ENCODE results near the gene NFATC1.

The NFATC1 gene

DNA sequence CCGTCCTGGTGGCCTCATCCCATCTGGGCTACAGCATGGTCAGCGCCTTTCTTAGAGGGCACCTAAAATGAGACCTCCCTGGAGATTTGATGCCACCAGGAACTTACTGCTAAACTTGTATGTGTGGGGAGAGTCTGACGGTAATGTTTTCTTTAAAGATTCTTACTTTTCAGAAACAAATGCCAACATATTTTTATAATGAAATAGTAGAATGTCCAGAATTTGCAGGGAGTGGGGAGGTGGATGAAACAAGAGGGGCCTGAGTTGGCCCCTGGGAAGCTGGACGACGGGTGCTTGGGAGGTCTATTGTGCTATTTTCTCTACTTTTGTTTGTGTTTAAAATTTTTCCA, 165.1 kb downstream of the NFATC1 start:
- DNase-seq, result no peak

DNA sequence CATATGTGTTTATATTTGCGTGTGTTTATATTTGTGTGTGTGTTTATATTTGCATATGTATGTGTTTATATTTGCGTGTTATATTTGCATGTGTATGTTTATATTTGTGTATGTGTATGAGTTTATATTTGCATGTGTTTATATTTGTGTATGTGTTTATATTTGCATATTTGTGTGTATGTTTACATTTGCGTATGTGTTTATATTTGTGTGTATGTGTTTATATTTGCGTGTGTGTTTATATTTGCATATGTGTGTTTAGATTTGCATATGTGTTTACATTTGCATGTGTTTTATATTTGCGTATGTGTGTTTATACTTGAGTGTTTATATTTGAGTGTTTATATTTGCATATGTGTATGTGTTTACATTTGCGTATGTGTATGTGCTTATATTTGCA, 168.2 kb downstream of the NFATC1 start:
- DNase-seq, result no peak

DNA sequence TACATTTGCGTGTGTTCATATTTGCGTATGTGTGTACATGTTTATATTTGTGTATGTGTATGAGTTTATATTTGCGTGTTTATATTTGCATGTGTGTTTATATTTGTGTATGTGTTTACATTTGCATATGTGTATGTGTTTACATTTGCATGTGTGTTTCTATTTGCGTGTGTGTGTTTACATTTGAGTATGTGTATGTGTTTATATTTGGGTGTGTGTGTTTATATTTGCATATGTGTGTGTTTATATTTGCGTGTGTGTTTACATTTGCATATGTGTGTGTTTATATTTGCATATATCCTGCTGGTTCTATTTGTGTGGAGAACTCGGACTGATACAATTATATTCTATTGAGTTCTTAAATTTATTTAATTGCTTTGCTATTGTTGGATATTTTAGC, 168.7 kb downstream of the NFATC1 start:
- no peak for DNase-seq

DNA sequence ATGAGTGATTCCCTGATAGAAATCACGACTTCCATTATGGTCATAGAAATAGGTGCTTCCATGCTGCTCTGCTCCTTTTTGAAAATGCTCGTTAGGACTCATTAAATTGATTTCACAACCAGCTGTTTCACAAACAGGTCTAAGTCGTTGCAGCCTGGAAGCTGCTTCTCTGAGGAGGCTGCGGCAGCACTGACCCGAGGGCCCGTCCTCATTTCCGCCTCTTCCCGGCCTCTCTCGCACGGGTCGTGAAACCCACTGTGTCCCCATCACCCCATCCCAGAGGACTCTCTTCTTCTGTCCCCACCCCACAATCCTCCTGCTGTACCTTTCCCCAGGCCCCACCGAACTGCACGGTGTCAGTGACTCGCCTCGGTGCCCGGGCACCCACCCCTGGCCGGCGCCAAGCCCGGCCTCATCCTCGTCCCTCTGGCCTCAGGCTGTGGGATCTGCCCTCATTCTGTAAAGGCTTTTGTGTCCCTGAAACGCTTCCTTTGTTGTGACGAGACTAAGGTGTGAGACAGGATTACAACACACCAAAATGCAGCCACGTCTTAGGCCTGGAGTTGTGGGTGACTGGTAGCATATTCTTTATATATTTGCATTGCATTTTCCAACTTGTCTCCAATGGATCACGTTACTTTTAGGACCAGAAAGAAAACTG, 171.2 kb downstream of the NFATC1 start:
- DNase-seq, result no peak

DNA sequence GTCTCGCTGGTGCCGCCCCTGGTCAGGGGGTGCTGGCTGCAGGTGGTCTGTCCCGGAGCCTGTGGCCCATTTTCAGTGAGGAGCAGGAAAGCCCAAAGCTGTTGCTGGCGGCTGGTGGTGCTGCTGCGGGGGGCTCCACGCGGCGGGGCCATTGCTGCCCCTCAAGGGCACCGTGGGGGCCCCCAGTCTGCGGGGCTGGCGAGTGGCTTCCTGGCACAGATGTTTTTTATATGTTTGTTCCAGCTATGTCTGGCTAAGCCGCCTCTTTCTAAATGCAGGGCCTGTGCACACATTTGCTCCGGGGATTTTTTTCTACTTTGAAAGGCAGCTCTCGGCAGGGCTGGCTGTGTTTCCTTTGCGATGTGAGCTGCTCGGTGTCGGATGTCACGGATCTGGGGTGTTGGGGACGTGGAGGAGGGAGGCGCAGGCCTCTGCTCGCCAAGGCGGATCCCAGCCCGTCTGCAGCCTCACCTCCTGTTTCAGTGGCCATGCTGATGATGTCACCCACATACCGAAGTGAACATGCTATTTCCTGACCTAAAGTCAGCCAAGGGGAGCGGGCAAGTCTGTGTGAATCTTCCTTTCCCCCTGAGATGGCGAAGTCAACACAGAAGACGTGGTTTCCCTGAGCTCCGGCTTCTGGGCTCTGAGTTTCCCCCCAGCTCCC, 171.9 kb downstream of the NFATC1 start:
- DNase-seq, result no peak

DNA sequence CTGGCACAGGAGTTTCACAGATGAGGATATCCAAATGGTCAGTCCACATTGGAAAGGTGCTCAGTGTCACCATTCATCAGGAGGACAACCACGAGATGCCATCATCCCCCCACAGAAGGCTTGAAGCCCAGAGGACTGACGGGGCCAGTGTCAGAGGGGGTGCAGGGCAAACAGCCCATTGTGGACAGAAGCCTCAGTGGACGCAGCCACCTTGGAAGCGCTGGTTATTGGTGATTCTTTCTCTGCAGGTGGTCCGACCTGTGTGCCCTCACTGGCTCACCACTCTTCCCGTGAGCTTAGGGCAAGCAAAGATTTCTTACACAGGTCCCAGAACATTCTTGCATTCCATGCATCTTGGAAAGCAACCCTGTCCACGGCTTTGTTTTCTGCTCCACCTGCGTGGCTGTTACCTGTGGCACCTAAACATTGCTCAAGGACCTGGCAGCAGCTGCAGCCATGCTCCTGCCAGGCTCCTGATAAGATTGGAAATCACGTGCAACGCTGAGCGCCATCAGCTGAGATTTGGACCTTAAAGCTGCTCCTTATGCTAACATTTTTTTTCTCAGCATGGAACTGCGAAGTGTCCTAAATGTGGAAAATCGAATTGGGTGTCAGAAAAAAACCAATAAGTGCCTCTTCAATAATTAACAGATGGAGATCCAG, 172.9 kb downstream of the NFATC1 start:
- no peak for DNase-seq

DNA sequence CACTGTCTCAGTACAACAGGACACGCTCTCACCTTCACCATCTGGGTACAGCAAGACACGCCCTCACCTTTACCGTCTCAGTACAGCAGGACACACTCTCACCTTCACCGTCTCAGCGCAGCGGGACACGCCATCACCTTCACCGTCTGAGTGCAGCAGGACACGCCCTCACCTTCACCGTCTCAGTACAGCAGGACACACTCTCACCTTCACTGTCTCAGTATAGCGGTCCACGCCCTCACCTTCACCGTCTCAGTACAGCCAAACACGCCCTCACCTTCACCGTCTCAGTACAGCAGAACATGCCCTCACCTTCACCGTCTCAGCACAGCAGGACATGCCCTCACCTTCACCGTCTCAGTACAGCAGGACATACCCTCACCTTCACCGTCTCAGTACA, 174.0 kb downstream of the NFATC1 start:
- DNase-seq, result no peak

DNA sequence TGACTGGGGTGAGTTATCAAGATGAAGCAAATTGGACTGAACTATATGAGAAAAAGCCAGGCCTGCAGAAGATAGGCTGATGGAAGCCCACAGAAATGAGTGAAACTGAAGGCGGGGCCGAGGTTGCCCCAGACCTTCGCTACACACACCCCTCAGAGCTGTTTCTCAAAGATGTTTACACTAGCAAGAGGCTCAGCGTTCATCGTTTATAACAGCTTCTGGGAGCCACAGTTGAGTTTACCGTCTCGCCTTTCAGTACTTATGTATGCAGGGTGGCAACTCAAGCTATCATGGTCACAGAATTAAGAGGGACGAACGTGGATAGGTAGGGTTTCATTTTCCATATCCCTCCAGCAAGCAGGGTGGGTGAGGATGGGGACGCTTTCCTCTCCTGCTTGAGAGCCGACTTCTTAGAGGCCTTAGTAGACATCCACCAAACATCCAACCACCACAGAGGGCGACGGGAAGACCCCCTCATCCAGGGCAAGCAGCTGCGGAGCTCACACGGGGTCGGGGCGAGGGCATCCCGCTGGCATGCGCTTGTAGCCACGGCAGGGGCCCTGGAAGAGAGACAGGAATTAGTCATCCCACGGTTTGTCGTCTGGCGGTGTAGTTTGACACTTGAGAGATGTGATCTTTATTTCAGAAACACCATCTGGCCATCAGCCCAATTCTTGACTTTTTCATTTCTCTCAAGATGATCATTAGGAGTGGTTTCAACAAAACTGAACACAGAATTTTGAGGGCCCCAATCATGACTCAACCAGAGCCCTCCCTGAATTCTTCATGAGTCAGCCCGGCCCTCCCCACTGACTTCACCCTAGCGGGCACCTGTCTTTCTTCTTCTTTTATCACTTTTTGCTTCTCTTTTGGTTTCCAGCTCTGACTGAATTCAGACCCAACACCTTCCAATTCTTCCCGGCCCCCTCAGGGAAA, 174.8 kb downstream of the NFATC1 start:
- no peak for DNase-seq

DNA sequence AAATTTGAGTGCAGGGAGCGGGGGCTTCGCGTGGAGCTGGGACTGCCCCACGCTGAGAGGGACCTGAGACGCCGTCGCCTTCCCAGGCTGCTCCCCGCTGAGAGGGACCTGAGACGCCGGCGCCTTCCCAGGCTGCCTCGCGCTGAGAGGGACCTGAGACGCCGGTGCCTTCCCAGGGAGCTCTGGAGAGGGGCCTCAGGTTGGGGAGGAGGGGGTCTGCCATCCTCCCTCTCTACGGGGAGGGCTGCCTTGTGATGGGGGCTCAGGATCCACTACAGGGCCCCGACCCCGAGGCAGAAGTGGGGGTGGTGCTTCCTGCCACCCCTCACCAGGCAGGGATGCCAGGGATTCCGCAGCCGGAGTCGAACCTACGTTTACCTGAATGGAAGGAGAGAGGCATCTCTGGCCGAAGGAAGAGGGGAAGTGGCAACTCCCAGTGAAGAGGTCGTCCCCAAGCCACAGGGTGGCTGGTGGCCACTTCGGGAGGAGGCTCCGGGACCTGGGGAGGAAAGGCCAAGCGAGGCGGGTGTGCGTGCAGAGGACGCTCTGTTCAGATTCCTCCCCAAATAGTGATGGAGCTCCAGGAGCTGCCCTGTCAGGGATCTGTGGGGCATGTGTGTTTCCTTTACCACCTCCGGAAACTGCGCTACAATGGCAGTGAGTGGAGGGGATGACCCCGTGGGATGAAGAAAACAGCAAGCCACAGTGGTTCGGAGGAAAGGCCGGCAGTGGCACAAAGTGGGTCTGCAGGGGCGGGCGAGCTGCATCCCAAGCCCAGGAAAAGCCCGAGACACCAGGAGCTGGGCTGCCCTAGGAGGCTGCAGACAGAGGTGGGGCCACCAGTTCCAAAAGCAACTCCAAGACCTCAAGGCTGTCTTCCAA, 175.7 kb downstream of the NFATC1 start:
- DNase-seq, result no peak

DNA sequence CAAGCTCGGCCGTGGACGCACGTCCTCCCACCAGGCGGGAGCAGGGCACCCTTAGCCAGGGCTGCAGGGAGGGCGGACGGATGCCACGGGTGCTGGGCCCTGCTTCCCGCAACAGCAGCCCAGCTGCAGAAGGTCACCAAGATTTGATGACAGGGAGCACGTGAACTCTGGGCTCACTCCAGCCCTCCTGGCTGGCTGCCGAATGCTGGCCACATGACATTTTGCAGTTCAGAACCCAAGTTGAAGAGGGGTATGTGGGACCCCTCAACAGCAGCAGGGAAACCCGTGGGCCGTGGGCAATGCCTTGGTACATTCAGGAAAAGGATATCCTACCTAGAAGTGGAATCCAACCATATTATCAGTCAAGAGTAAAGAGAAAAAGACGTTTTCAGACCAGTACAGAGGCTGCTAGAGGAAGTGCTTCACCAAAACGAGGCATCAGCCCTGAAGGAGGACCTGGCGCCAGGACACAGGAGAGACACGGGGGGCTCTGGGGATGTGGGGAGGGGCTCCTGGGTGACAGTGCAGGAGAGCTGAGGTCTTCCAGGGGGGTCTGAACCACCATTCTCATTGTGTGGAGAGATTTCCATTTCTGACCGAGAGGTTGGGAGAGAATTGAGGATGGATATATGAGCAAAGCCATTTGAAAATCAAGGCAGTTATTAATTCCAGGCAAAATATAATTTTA, 176.5 kb downstream of the NFATC1 start:
- DNase-seq, result no peak

DNA sequence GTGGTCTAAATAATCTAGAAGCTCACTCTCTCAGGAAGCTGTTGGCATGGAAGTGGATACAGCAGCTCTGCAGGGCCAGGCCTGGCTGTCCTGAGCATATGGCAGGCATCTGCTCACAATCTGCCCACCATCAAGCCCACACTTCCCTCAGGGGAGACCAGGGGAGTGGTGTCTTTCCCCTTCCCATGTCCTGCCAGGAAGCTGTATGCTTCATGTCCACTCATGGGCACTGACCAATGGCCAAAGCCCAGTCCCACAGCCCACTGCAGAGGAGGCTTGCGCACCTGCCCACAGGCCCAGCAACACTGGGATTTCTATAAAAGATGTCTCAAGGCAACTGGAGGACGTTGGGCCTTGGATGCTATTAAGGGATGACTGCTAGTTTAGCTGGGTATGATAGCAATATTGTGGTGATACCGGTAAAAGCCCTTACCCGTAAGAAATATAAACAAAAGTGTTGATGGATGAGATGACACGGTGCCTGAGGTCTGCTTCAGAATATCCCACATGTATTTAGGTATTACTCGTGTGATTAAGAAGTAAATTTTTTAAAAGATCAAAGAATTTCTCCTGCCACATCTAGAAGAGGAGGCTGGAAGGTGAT, 177.2 kb downstream of the NFATC1 start:
- no peak for DNase-seq

DNA sequence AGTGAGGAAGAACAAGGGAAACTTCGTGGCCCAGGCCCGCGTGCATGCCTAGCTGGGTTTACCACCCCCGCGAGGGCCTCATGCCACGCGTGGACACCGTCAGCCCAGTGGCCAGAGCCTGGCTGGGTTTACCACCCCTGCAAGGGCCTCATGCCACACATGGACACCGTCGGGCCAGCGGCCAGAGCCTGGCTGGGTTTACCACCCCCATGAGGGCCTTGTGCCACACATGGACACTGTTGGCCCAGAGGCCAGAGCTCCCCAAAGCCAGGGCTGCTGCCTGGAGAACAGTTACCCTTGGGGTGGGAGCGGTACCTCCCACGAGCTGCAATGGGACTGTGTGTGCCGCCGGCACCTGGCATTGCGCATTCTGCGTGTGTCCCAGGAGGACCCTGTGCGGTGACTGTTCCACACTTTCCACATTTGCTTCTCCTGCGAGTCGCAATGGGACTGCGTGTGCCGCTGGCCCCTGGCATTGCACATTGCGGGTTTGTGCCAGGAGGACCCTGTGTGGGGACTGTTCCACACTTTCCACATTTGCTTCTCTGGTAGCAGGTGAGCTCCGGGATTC, 178.3 kb downstream of the NFATC1 start:
- no peak for DNase-seq

DNA sequence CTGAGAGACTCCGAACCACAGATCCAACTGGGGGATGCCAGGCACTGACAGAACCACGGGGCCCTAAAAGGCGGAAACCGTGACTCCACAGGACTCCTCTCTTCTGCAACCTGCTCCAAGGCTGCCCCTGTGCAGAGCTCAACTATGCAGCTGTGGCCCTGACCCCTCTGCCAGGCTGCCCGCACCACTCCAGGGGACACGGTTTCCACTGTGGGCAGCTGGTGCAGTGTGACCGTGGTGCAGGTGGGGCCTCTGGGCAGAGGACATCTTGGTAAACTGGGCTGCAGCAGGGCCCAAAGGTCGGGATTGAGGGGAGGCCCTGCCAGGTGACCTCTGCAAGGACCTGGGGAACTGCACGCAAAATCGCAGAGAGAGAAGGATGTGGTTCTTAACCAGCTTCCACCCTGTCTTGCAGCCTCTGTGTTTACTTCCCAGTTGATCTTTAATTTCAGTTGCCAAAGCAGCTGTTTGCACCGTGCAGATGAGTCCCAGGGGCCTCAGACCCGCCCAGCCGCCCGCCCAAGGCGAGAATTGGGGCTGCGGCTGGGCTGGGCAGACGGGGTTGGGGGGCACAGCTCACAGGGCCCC, 179.3 kb downstream of the NFATC1 start:
- peak; percentile 15 for DNase-seq

DNA sequence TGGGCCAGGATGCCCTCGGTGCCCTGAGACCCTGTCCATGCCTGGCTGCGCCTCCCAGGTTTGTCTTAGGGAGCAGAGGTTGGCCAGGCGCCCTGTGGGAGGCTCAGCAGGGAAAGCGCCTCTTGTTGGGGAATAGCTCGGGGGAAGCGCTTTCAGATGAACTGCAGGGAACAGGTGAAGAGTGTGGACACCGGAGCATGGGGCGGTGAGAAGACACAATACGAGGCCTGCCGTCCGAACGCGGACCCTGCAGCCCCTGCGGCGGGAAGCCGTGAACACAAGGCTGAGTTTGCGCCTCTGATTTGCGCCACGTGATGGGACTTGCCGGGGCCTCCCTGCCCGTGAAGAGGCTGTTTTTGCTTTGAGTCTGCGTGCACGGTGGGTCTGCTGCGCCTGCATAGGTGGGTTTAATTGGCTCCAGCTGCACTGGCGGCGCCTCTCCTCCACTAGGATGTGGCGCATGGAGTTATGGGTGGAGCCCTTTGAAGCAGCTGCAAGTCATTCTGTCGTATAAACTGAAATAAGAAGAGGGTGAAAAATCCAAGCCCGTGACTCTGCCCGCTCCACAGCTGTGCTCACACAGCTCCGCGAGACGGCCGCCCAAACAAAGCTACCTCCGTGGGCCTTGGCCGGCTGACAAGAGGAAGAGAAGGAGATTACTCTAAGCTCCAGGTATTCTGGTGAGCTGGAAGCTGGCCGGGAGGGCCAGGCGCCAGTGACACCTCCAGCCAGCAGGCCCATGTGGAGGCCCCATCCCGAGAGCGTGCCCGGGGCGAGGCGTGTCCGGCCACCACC, 180.4 kb downstream of the NFATC1 start:
- DNase-seq, result no peak

DNA sequence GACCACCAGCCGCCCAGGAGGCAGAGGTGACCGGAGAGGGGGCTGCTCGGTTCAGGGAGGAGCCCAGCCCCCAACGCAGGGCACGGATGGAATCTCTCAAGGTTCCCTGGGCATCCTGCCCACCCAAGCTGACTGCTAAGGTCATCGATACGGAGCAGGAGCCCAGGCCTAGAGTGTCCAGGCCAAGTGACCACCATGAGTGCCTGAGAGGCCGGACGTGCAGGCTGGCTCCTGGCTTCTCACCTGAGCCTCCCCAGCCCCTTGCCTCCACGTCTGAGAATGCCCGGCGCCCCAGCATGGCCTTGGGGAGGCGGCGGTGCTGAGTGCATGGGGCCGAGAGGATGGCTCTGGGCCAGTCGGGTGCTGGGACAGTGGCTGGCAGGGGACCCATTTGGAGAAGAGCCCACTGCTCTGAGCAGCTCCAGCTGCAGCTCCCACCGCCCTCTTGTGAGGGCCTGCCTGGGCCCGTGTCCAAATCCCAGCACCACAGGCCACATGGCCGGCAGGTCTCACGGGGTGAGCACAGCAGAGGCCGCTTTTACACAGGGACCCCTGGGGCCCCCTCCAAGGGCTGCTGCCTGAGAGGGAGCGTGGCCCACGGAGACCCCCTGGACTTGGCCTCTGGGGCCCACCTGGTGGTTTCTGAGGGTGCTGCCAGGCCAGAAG, 181.1 kb downstream of the NFATC1 start:
- DNase-seq, result no peak

DNA sequence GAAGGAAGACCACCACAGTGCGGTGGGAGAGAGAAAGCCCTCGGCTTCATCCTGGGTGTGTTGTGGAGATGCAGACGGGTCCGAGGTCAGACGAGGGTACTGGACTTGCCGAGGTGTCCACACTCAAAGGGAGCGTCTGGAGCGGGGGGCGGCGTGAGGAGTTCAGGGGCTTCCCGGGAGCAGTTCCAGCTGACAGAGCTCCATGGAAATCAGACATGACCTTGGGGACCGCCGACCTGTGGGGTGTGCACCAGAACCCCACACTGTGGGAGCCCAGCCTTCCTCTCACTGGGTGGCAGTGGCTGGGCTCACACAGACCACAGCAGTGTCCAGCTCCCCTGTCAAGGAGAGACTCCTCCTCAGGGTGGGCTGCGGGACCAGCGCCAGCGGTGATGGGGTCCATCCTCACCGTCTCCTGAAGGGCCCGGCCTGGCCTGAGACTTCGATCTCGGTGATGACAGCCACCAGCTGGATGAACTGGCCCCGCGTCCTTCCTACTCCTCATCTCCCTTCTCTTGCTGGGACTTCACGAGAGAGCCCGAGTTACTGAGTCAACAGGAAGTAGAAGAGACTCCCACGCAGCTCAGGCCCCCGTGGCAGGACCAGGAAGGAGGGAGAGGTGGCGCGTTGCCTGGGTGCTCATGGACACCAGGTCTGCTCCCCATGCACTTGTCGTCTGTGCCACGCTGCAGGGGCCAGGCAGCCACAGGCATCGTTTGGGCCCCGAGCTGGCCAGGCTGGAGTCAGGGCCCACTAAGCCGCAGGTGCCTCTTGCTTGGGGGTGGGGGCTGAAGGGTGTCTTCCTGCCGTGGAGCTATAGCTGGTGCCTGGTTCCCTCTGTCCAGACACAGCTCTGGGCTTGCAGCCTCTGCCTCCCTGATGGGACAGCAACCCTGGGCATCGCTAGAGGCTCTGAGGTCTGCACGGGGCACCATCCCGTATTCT, 182.0 kb downstream of the NFATC1 start:
- DNase-seq, result no peak

DNA sequence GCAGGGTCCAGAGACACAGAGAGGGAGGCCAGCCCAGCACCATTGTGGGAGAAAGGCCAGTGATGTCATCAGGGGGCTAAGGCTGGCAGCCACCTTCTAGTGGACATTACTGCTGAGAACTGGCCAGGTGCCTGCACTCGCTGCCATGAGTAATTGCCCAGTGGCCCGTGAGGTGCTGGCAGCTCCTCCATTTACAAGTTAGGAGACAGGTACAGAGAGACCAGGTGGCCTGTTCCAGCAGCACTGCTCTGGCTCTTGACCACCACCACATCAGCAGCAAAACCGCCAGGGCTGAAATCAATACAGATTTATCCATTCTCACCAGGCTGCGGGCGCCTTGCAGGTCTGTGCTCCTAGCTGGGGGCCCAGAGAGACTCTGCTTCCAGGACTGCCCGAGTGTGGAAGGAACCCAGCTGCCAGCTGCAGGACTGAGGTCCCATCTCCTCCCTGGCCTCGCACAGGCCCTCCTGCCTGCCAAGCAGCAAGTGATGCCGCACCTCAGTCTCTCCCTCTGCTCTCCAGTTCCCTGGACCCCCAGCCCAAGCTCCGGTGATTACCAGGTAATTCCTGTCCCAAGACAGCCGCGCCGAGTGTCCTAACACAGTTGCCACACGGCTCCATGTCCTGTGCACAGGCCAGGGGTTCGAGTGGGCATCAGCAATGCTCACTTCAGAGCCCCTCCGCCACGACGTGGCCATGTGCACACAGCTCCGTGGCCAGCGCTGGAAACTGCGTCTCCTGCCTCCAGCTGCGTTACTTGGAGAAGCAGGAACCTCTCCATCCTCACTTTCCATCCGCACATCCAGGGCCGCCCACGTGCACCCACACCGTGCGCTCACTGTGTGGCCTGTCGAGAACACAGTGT, 182.9 kb downstream of the NFATC1 start:
- no peak for DNase-seq

All from hematopoietic multipotent progenitor cell treated with erythropoietin and hydrocortisone succinate and interleukin-3 and kit ligand, for 6 days (in vitro differentiated cells).